ENCODE measurements around the gene UCHL3. TPM values are rescaled to one million over a fixed set of nuclear protein-coding genes. Genes with fewer than 3 reads are reported as not detected.

Gene UCHL3
- polyA plus RNA-seq, 1 donor (not counting 4 experiments of a cell fraction or from before 2014, with no cell fraction given) = 134 TPM

DNA sequence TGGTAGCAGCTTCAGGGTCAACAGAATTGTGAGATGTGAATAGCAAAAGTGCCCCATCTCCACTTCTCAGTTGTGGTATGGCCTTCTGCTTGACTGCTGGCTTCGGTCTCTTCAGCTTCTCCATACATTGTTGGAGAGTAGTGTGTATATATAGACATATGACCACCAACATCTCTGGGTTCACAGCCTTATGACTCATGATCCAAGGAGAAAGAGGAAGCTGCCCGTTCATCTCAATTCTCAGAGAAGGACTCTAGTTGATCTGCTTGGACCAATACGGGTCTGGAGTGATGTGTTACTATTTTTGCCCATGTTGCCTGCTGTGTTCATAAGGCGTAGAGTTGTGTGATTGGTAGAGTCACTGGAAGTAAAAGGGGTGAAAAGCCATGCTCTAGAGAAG is 8.3 kb upstream of the UCHL3 start:
- Histone ChIP-seq H3K27ac (ENCODE audit: control insufficient read depth, insufficient read depth, low read length) (no peak overlapping the region), H3K9me3 (ENCODE audit: control insufficient read depth, low read depth, low read length) (no peaks in the 10 kb centered on the region), H3K9ac (ENCODE audit: control insufficient read depth, extremely low read depth, insufficient read depth, low read length) (no peak overlapping the region), H3K27me3 (ENCODE audit: control insufficient read depth, extremely low read depth, insufficient read depth, low read length) (no peaks in the 10 kb centered on the region), H3K36me3 (ENCODE audit: control insufficient read depth in 2 of 2, extremely low read depth in 1 of 2, insufficient read depth in 2 of 2, low read length in 2 of 2) (no peaks in the 10 kb centered on the region), H3K4me3 (ENCODE audit: control insufficient read depth in 2 of 3, extremely low read depth in 1 of 3, insufficient read depth in 2 of 3, low read depth in 1 of 3, low read length in 3 of 3) (no peak overlapping the region), H3K79me2 (ENCODE audit: control insufficient read depth, insufficient read depth, low read length) (peaks cover 14% of the 10 kb centered on the region), H3K9me1 (ENCODE audit: control insufficient read depth, extremely low read depth, insufficient read depth, low read length) (no peaks in the 10 kb centered on the region), H4K20me1 (ENCODE audit: control insufficient read depth, extremely low read depth, insufficient read depth, low read length) (no peaks in the 10 kb centered on the region), H3K4me2 (ENCODE audit: control insufficient read depth, extremely low read depth, insufficient read depth, low read depth, low read length) (no peak overlapping the region), H2AFZ (ENCODE audit: control insufficient read depth, low read length) (no peak overlapping the region), H3K4me1 (ENCODE audit: control insufficient read depth, extremely low read depth, insufficient read depth, low read length) (peaks cover 13% of the 10 kb centered on the region)
- FAIRE-seq (no peak), DNase-seq (ENCODE audit: low read depth, low spot score) (no peak)
- TF ChIP-seq, protein P1, sequence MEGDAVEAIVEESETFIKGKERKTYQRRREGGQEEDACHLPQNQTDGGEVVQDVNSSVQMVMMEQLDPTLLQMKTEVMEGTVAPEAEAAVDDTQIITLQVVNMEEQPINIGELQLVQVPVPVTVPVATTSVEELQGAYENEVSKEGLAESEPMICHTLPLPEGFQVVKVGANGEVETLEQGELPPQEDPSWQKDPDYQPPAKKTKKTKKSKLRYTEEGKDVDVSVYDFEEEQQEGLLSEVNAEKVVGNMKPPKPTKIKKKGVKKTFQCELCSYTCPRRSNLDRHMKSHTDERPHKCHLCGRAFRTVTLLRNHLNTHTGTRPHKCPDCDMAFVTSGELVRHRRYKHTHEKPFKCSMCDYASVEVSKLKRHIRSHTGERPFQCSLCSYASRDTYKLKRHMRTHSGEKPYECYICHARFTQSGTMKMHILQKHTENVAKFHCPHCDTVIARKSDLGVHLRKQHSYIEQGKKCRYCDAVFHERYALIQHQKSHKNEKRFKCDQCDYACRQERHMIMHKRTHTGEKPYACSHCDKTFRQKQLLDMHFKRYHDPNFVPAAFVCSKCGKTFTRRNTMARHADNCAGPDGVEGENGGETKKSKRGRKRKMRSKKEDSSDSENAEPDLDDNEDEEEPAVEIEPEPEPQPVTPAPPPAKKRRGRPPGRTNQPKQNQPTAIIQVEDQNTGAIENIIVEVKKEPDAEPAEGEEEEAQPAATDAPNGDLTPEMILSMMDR (optimal IDR thresholded peaks at IDR 0.05 in 1 of 3, IDR thresholded peaks at IDR 0.05 in 1 of 3, conservative IDR thresholded peaks at IDR 0.05 in 1 of 3; ENCODE audit: extremely low read depth in 1 of 3, insufficient read depth in 2 of 3, low read length in 3 of 3) = no peak
- no peak for TF ChIP-seq EZH2 (IDR thresholded peaks at IDR 0.05; ENCODE audit: low read length)
- dilution Hi-C loops (cut with MboI; ENCODE audit: extremely low pct_ligation_motif_present, low sequenced_read_pairs) = no loop called here

DNA sequence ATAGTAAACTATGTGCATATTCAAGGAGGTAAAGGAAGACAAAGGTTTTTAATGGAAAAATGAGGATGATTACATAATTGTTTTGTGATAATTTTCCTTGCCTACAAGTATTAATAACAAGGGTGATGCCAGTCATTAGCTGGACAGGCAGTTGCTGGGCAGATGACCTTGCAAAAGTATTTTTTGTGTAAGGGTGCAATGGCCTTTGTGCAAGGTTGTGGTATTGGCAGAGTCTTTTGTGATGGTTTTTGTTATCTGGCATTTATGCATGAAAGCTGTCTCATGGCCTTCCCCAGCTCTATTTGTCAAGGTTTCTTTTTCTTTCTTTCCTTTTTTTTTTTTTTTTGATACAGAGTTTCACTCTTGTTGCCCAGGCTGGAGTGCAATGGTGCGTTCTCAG is 7.6 kb upstream of the UCHL3 start:
- Histone ChIP-seq H3K4me3 (ENCODE audit: control insufficient read depth in 2 of 3, extremely low read depth in 1 of 3, insufficient read depth in 2 of 3, low read depth in 1 of 3, low read length in 3 of 3) (no peak overlapping the region), H3K9me3 (ENCODE audit: control insufficient read depth, low read depth, low read length) (no peaks in the 10 kb centered on the region), H3K36me3 (ENCODE audit: control insufficient read depth in 2 of 2, extremely low read depth in 1 of 2, insufficient read depth in 2 of 2, low read length in 2 of 2) (no peaks in the 10 kb centered on the region), H3K9ac (ENCODE audit: control insufficient read depth, extremely low read depth, insufficient read depth, low read length) (no peak overlapping the region), H3K79me2 (ENCODE audit: control insufficient read depth, insufficient read depth, low read length) (peaks cover 7% of the 10 kb centered on the region), H2AFZ (ENCODE audit: control insufficient read depth, low read length) (no peak overlapping the region), H3K9me1 (ENCODE audit: control insufficient read depth, extremely low read depth, insufficient read depth, low read length) (no peaks in the 10 kb centered on the region), H3K4me2 (ENCODE audit: control insufficient read depth, extremely low read depth, insufficient read depth, low read depth, low read length) (no peak overlapping the region), H3K27ac (ENCODE audit: control insufficient read depth, insufficient read depth, low read length) (no peak overlapping the region), H3K4me1 (ENCODE audit: control insufficient read depth, extremely low read depth, insufficient read depth, low read length) (peaks cover 8% of the 10 kb centered on the region), H3K27me3 (ENCODE audit: control insufficient read depth, extremely low read depth, insufficient read depth, low read length) (no peaks in the 10 kb centered on the region), H4K20me1 (ENCODE audit: control insufficient read depth, extremely low read depth, insufficient read depth, low read length) (no peaks in the 10 kb centered on the region)
- DNase-seq (ENCODE audit: low read depth, low spot score) (no peak), FAIRE-seq (no peak)
- TF ChIP-seq, protein P1 (optimal IDR thresholded peaks at IDR 0.05 in 1 of 3, IDR thresholded peaks at IDR 0.05 in 1 of 3, conservative IDR thresholded peaks at IDR 0.05 in 1 of 3; ENCODE audit: extremely low read depth in 1 of 3, insufficient read depth in 2 of 3, low read length in 3 of 3) = no peak
- TF ChIP-seq EZH2 (IDR thresholded peaks at IDR 0.05; ENCODE audit: low read length) = no peak
- dilution Hi-C loops (cut with MboI; ENCODE audit: extremely low pct_ligation_motif_present, low sequenced_read_pairs) = no loop called here

Measured in keratinocyte (primary cell).